K562 (cell line): ENCODE data around the gene KRTAP21-2. TPM values are rescaled to one million over a fixed set of nuclear protein-coding genes. Genes with fewer than 3 reads are reported as not detected.

Experiments used
- ATAC-seq: fragments of 200-7000 bp; cut with Tn5 transposase; 3 replicates; pipeline ENCODE4 v1.9.1; 2020; ENCODE audit warnings: moderate library complexity
- BruUV-seq: library from RNA; stranded (reverse); fragments of 400-500 nt; replicated peaks from 2 replicates; lab custom pipeline; 2021; lab: Mats Ljungman, UMichigan
- CTCF ChIA-PET: fragments of 300-600 bp; formaldehyde crosslinking; extraction: SDS; loops from one replicate; lab custom pipeline; 2021; ENCODE audit warnings: low intra/inter-chr PET ratio; lab: Yijun Ruan, JAX
- POLR2A ChIA-PET: fragments of 300-600, 350-650 bp; sonication (Branson Sonifier 250); formaldehyde crosslinking; extraction: SDS; loops from one replicate; lab custom pipeline; 2021; ENCODE audit warnings: antibody characterized with exemption, inconsistent platforms; lab: Yijun Ruan, JAX
- DNase-seq, 4 experiments: peaks; one replicate each; pipeline versions ENCODE4 v3.0.0 to v3.0.0-alpha.2; 2011 to 2018; ENCODE audit warnings: low spot score in 3 of 4, mixed read lengths in 3 of 4; ENCODE audit errors: extremely low read depth in 1 of 4
- FAIRE-seq: peaks from 2 replicates; lab custom pipeline; 2011; peaks lifted over from hg19 to GRCh38; lab: Jason Lieb, UNC
- H2AFZ ChIP-seq: 2 replicates; pipeline ENCODE4 v1.6.0; 2011; ENCODE audit warnings: low read depth, low read length, control low read depth, inconsistent platforms
- H3K27ac ChIP-seq: fragments of 200-600 bp; 3 replicates; pipeline ENCODE4 v1.8.0; 2011; ENCODE audit warnings: low read depth, mild to moderate bottlenecking, control low read depth, inconsistent platforms, low read length, moderate library complexity, mixed read lengths; ENCODE audit errors: extremely low read depth
- H3K27me3 ChIP-seq, 2 experiments: fragments of 300-600 bp in 1 of 2; 2 replicates in 1 of 2; 3 replicates in 1 of 2; pipeline versions ENCODE4 v1.6.0 to v1.8.0; 2011; ENCODE audit warnings: inconsistent platforms in 2 of 2, low read length in 2 of 2, mild to moderate bottlenecking in 1 of 2, mixed read lengths in 1 of 2, moderate library complexity in 1 of 2; ENCODE audit not compliant: control insufficient read depth in 2 of 2, insufficient read depth in 2 of 2
- H3K36me3 ChIP-seq: fragments of 300-600 bp; 3 replicates; pipeline ENCODE4 v1.8.0; 2011; ENCODE audit warnings: mild to moderate bottlenecking, low read length, inconsistent platforms; ENCODE audit not compliant: control insufficient read depth, insufficient read depth
- H3K4me1 ChIP-seq, 2 experiments: fragments of 200-600 bp in 1 of 2; replicated peaks in 1 of 2; 2 replicates in 1 of 2; 3 replicates in 1 of 2; pipeline versions ENCODE4 v1.5.1 to v1.8.0; 2011; ENCODE audit warnings: inconsistent platforms in 2 of 2, low read length in 2 of 2, mild to moderate bottlenecking in 1 of 2, mixed read lengths in 1 of 2, moderate library complexity in 1 of 2; ENCODE audit not compliant: control insufficient read depth in 2 of 2, insufficient read depth in 2 of 2
- H3K4me2 ChIP-seq: 2 replicates; pipeline ENCODE4 v1.6.1; 2011; ENCODE audit warnings: low read length, control low read depth, inconsistent platforms, mixed read lengths; ENCODE audit not compliant: insufficient read depth
- H3K4me3 ChIP-seq: fragments of 200-600 bp; sonication (generic), shearing (Covaris generic); 2 replicates; pipeline ENCODE4 v1.5.1; 2016; ENCODE audit warnings: control low read depth, inconsistent platforms
- H3K79me2 ChIP-seq: fragments of 200-600 bp; 3 replicates; pipeline ENCODE4 v1.8.0; 2011; ENCODE audit warnings: low read length, inconsistent platforms; ENCODE audit not compliant: control insufficient read depth, insufficient read depth
- H3K9ac ChIP-seq, 2 experiments: 2 replicates each; pipeline versions ENCODE4 v1.6.0 to v1.6.1; 2011; ENCODE audit warnings: low read depth in 2 of 2, low read length in 2 of 2, control low read depth in 1 of 2, inconsistent platforms in 1 of 2, mild to moderate bottlenecking in 1 of 2, mixed read lengths in 1 of 2; ENCODE audit not compliant: insufficient read depth in 1 of 2
- H3K9me1 ChIP-seq: one replicate; pipeline ENCODE4 v1.6.0; 2011; ENCODE audit warnings: inconsistent platforms, mild to moderate bottlenecking, low read length, moderate library complexity; ENCODE audit not compliant: control insufficient read depth, insufficient read depth
- H3K9me3 ChIP-seq: replicated peaks from 2 replicates; pipeline ENCODE4 v1.5.1; 2011; ENCODE audit warnings: low read depth, low read length, inconsistent platforms; ENCODE audit not compliant: control insufficient read depth, insufficient read depth
- H4K20me1 ChIP-seq: replicated peaks from 2 replicates; pipeline ENCODE4 v1.6.1; 2011; ENCODE audit warnings: low read length, inconsistent platforms, mixed read lengths; ENCODE audit not compliant: control insufficient read depth, insufficient read depth
- COPS2 ChIP-seq: fragments of 450-650 bp; conservative IDR thresholded peaks from 2 replicates; pipeline ENCODE4 v1.6.1; 2016; ENCODE audit warnings: mild to moderate bottlenecking, moderate library complexity
- DPF2 ChIP-seq: fragments of 450-650 bp; IDR thresholded peaks from 2 replicates; pipeline ENCODE4 v1.6.1; 2016
- EHMT2 ChIP-seq: fragments of 450-650 bp; IDR thresholded peaks from 2 replicates; pipeline ENCODE4 v1.6.1; 2018; ENCODE audit warnings: antibody characterized with exemption
- EWSR1 ChIP-seq: fragments of 450-650 bp; IDR thresholded peaks from 2 replicates; pipeline ENCODE4 v1.6.1; 2018; ENCODE audit warnings: borderline replicate concordance, mild to moderate bottlenecking, low read depth, moderate library complexity; ENCODE audit not compliant: partially characterized antibody
- EZH2 ChIP-seq: IDR thresholded peaks from 2 replicates; pipeline ENCODE4 v1.6.1; 2012; ENCODE audit warnings: low read depth, mild to moderate bottlenecking, inconsistent platforms, low read length, borderline replicate concordance
- GTF2F1 ChIP-seq: IDR thresholded peaks from 2 replicates; pipeline ENCODE4 v1.6.1; 2011; ENCODE audit warnings: low read depth, low read length, improper control_type of control experiment
- IRF2 ChIP-seq: sonication (generic); formaldehyde crosslinking; IDR thresholded peaks from 2 replicates; pipeline ENCODE4 v1.8.1; 2022; ENCODE audit warnings: mild to moderate bottlenecking, missing genetic modification reagents
- NUFIP1 ChIP-seq: fragments of 450-650 bp; IDR thresholded peaks from 2 replicates; pipeline ENCODE4 v1.6.1; 2018; ENCODE audit not compliant: partially characterized antibody
- OTX1 ChIP-seq: fragments of 450-650 bp; formaldehyde crosslinking; IDR thresholded peaks from 2 replicates; pipeline ENCODE4 v1.4.0; 2022; ENCODE audit warnings: mild to moderate bottlenecking
- RBBP5 ChIP-seq: fragments of 200-600 bp; sonication (generic); IDR thresholded peaks from 2 replicates; pipeline ENCODE4 v1.6.1; 2012; ENCODE audit warnings: borderline replicate concordance, mild to moderate bottlenecking, low read length, control low read depth, inconsistent platforms; ENCODE audit not compliant: insufficient read depth, poor library complexity, severe bottlenecking
- SREBF1 ChIP-seq: fragments of 150-350 bp; IDR thresholded peaks from 2 replicates; pipeline ENCODE4 v1.6.1; 2014; ENCODE audit warnings: antibody characterized with exemption, low read depth, low read length, borderline replicate concordance
- SUPT5H ChIP-seq: fragments of 450-650 bp; IDR thresholded peaks from 2 replicates; pipeline ENCODE4 v1.6.1; 2016
- TBL1XR1 ChIP-seq, 2 experiments: IDR thresholded peaks; 2 replicates each; pipeline ENCODE4 v1.6.1; 2012; ENCODE audit warnings: improper control_type of control experiment in 2 of 2, low read length in 2 of 2, mild to moderate bottlenecking in 1 of 2
- ZNF444 ChIP-seq: fragments of 250-450 bp; sonication (Bioruptor Pico); IDR thresholded peaks from 2 replicates; pipeline ENCODE4 v1.4.0; 2020; ENCODE audit warnings: mild to moderate bottlenecking, moderate library complexity
- ZNF507 ChIP-seq: conservative IDR thresholded peaks from 2 replicates; pipeline ENCODE4 v1.6.1; 2017; ENCODE audit warnings: missing genetic modification characterization, missing compliant biosample characterization
- WGBS: fragments of 100-300 bp; shearing (Covaris generic); methylation state at CpG from one replicate; pipeline ENCODE4 v1.1.6; 2016; ENCODE audit warnings: low coverage, mixed read lengths; ENCODE audit not compliant: insufficient coverage; ENCODE audit errors: missing lambda C conversion rate; 5-methylcytosine and 5-hydroxymethylcytosine counted together
- in situ Hi-C: fragments of 300-500 bp; cut with MboI; formaldehyde crosslinking; loops from 4 replicates; pipeline ENCODE4 v1.15.0; 2018; ENCODE audit warnings: inconsistent platforms, mixed read lengths
- intact Hi-C: fragments of 100-400 bp; cut with micrococcal nuclease; formaldehyde crosslinking; loops from 2 replicates; pipeline ENCODE4 v1.14.2; 2022
- polyA plus RNA-seq, 8 experiments: library from polyadenylated mRNA; depleted of rRNA in 4 of 8; stranded (reverse) in 5 of 8; unstranded in 3 of 8; fragments of >200 nt; fragmentation: Nextera tagmentation in 2 of 8; fragmentation: Illumina TruSeq in 1 of 8; extraction: Ambion mirVana in 2 of 8; extraction: Trizol in 1 of 8; gene quantifications; 2 replicates each; pipeline versions ENCODE4 v1.2.1 to v1.2.3, GENCODE V29; 2011 to 2014; ENCODE audit warnings: inconsistent platforms in 1 of 8, missing spikeins in 1 of 8
- total RNA-seq, 7 experiments: library from RNA; depleted of rRNA in 6 of 7; stranded (reverse); fragments of >200 nt in 6 of 7; fragmentation: Illumina TruSeq in 2 of 7; extraction: Trizol in 2 of 7; gene quantifications; 2 replicates each; pipeline versions ENCODE4 v1.2.1 to v1.2.3, GENCODE V29; 2011 to 2021; ENCODE audit warnings: low replicate concordance in 1 of 7
- TF ChIP-seq, protein P1 (sequence below): fragments of 450-650 bp; conservative IDR thresholded peaks from 2 replicates; pipeline ENCODE4 v1.6.1; 2016; ENCODE audit warnings: missing genetic modification characterization, low read depth, mild to moderate bottlenecking, missing compliant biosample characterization, moderate library complexity
- TF ChIP-seq, protein P2 (sequence below): sonication (generic); IDR thresholded peaks from 2 replicates; pipeline ENCODE4 v1.6.1; 2016
- TF ChIP-seq, protein P3 (sequence below): fragments of 450-650 bp; IDR thresholded peaks from 2 replicates; pipeline ENCODE4 v1.7.1; 2018; ENCODE audit warnings: mild to moderate bottlenecking, low read depth; ENCODE audit not compliant: partially characterized antibody

Gene KRTAP21-2
- total and polyA plus RNA-seq, 9 of the 15 experiments (the other 6 are each of a cell fraction or from before 2014, with no cell fraction given), result not detected

DNA sequence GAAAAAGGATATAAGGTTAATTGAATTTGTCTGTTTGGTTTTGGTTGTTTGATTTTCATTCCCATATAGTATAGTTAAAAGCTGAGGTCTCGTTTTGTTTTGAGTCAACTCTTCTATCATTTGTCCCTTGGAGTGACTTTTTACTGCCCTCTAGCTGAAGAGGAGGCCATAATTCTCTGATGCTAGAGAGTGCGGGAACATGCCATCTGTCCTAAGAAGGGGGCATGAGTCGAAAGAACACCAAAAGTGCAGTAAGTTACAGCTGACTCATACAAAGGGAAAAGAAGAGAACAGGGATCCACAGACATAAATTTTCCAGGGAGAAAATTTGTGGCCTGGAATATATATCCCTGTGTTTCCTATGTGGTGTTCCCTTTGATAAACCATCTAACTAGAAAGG, 32.6 kb downstream of the KRTAP21-2 start (continued):
- TF ChIP-seq GTF2F1 (no peak), EHMT2 (no peak), SREBF1 (no peak), TBL1XR1 (IDR thresholded peaks at IDR 0.05; ENCODE audit: low read length in 2 of 2) (no peak), RBBP5 (no peak), NUFIP1 (no peak), ZNF507 (no peak), IRF2 (no peak), EZH2 (no peak)
- TF ChIP-seq, protein P1, sequence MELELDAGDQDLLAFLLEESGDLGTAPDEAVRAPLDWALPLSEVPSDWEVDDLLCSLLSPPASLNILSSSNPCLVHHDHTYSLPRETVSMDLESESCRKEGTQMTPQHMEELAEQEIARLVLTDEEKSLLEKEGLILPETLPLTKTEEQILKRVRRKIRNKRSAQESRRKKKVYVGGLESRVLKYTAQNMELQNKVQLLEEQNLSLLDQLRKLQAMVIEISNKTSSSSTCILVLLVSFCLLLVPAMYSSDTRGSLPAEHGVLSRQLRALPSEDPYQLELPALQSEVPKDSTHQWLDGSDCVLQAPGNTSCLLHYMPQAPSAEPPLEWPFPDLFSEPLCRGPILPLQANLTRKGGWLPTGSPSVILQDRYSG, result no peak

DNA sequence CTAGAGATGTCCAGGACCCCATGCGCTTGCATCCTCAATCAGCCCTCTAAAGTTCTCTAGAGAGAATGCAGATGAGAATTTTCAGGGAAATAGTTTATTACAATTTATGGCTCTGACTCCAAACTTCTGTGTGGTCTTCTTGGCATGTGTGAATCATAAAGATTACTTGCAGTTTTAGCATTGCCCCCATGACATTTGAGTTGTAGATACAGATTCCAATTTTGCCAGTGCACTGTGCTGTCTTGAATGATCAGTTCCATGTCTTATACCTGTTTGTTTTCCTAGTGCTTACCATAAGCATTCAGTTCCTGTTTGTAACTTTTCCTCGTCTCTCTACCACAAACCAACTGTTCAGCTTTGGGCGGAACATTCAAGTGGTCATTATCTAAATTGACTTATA, 33.3 kb downstream of the KRTAP21-2 start:
- Histone ChIP-seq H3K27me3 (no peaks in the 10 kb centered on the region), H3K4me2 (no peak overlapping the region), H3K9ac (no peak overlapping the region), H3K9me3 (no peaks in the 10 kb centered on the region), H3K4me1 (no peaks in the 10 kb centered on the region), H3K4me3 (no peak overlapping the region), H3K27ac (no peak overlapping the region), H2AFZ (no peak overlapping the region), H3K9me1 (no peaks in the 10 kb centered on the region), H3K36me3 (no peaks in the 10 kb centered on the region), H3K79me2 (no peaks in the 10 kb centered on the region), H4K20me1 (no peaks in the 10 kb centered on the region)
- ChIA-PET CTCF (no interaction called here), POLR2A (no interaction called here)
- 5% methylated on average over 3 of the region's 3 CpGs for WGBS
- in situ Hi-C loops (no loop called here), intact Hi-C loops (no loop called here)
- no peak for ATAC-seq
- no peak for FAIRE-seq
- no peak for DNase-seq
- BruUV-seq, result no TSS peak
- no peak for TF ChIP-seq OTX1 (CRISPR knock-in tag)
- TF ChIP-seq COPS2, result no peak
- TF ChIP-seq SUPT5H, result no peak
- no peak for TF ChIP-seq ZNF444
- TF ChIP-seq, protein P2, sequence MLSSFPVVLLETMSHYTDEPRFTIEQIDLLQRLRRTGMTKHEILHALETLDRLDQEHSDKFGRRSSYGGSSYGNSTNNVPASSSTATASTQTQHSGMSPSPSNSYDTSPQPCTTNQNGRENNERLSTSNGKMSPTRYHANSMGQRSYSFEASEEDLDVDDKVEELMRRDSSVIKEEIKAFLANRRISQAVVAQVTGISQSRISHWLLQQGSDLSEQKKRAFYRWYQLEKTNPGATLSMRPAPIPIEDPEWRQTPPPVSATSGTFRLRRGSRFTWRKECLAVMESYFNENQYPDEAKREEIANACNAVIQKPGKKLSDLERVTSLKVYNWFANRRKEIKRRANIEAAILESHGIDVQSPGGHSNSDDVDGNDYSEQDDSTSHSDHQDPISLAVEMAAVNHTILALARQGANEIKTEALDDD, result no peak
- TF ChIP-seq DPF2, result no peak
- TF ChIP-seq, protein P3, sequence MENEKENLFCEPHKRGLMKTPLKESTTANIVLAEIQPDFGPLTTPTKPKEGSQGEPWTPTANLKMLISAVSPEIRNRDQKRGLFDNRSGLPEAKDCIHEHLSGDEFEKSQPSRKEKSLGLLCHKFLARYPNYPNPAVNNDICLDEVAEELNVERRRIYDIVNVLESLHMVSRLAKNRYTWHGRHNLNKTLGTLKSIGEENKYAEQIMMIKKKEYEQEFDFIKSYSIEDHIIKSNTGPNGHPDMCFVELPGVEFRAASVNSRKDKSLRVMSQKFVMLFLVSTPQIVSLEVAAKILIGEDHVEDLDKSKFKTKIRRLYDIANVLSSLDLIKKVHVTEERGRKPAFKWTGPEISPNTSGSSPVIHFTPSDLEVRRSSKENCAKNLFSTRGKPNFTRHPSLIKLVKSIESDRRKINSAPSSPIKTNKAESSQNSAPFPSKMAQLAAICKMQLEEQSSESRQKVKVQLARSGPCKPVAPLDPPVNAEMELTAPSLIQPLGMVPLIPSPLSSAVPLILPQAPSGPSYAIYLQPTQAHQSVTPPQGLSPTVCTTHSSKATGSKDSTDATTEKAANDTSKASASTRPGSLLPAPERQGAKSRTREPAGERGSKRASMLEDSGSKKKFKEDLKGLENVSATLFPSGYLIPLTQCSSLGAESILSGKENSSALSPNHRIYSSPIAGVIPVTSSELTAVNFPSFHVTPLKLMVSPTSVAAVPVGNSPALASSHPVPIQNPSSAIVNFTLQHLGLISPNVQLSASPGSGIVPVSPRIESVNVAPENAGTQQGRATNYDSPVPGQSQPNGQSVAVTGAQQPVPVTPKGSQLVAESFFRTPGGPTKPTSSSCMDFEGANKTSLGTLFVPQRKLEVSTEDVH, result no peak
- no peak for TF ChIP-seq EWSR1
- TF ChIP-seq EZH2, result no peak
